GM21737 (cell line): ENCODE data around the gene CHL1.

Experiments
- ATAC-seq: cut with Tn5 transposase; IDR thresholded peaks from one replicate; pipeline ENCODE4 v1.9.1; 2021; ENCODE audit warnings: mild to moderate bottlenecking, moderate library complexity; ENCODE audit not compliant: unreplicated experiment

CHL1 gene

GRCh38 chr3:458653-459310, 262.2 kb downstream of the CHL1 start:
- no peak for ATAC-seq
